ENCODE data around the gene FAM107B. TPM values are rescaled to one million over a fixed set of nuclear protein-coding genes. Genes with fewer than 3 reads are reported as not detected.

The FAM107B gene
- total and polyA plus RNA-seq, 2 of the 13 experiments (the other 11 are each of a cell fraction or from before 2014, with no cell fraction given) = 15.7 to 24.8 TPM

- peak; percentile 77; the same call in 1 of the 2 replicates for TF ChIP-seq HNF4G (IDR thresholded peaks at IDR 0.05; ENCODE audit: borderline replicate concordance, low read depth, low read length)
- TF ChIP-seq HNF4G (CRISPR knock-in tag; IDR thresholded peaks at IDR 0.05; ENCODE audit: borderline replicate concordance, low read depth) = no peak
- peak; percentile 49; the same call in 1 of the 2 replicates for TF ChIP-seq RARA (CRISPR knock-in tag; IDR thresholded peaks at IDR 0.05)
- TF ChIP-seq ZNF577 (CRISPR knock-in tag; IDR thresholded peaks at IDR 0.05; ENCODE audit: borderline replicate concordance, low read depth) = no peak
- TF ChIP-seq FLYWCH1 (CRISPR knock-in tag; IDR thresholded peaks at IDR 0.05) = no peak
- no peak for TF ChIP-seq MBNL3 (CRISPR knock-in tag; conservative IDR thresholded peaks at IDR 0.05)
- TF ChIP-seq FOXK1 (CRISPR knock-in tag; IDR thresholded peaks at IDR 0.05; ENCODE audit: borderline replicate concordance, low read depth) = peak; percentile 61; the same call in 1 of the 2 replicates
- TF ChIP-seq PHF20 (CRISPR knock-in tag; IDR thresholded peaks at IDR 0.05) = no peak
- no peak for TF ChIP-seq GATAD1 (CRISPR knock-in tag; IDR thresholded peaks at IDR 0.05)
- TF ChIP-seq ZNF138 (CRISPR knock-in tag; IDR thresholded peaks at IDR 0.05; ENCODE audit: low read depth) = no peak
- no peak; the same call in 1 of the 2 replicates for TF ChIP-seq ZBTB10 (CRISPR knock-in tag; IDR thresholded peaks at IDR 0.05; ENCODE audit: borderline replicate concordance)
- TF ChIP-seq MXD4 (CRISPR knock-in tag; IDR thresholded peaks at IDR 0.05) = no peak
- TF ChIP-seq ZBTB40 (IDR thresholded peaks at IDR 0.05) = no peak
- TF ChIP-seq ZBTB40 (CRISPR knock-in tag; IDR thresholded peaks at IDR 0.05) = no peak
- TF ChIP-seq SMARCC2 (IDR thresholded peaks at IDR 0.05) = no peak
- no peak for TF ChIP-seq ZNF280B (CRISPR knock-in tag; IDR thresholded peaks at IDR 0.05; ENCODE audit: borderline replicate concordance)
- TF ChIP-seq ZNF563 (CRISPR knock-in tag; IDR thresholded peaks at IDR 0.05) = no peak
- peak; percentile 74 for TF ChIP-seq SAP130 (CRISPR knock-in tag; IDR thresholded peaks at IDR 0.05; ENCODE audit: low read depth)
Measured at GRCh38 chr10:14550471-14550981, 224.2 kb downstream of the FAM107B start (continued).
